ENCODE data around the gene DBP.
A peak's percentile ranks its signal among the peaks of the same experiment; 100 is the strongest.
"Not testable (repeated sequence)": the region's sequence is repeated elsewhere in the genome, so short reads cannot be mapped to it uniquely, and the experiment has no call there.

DBP gene

DNA sequence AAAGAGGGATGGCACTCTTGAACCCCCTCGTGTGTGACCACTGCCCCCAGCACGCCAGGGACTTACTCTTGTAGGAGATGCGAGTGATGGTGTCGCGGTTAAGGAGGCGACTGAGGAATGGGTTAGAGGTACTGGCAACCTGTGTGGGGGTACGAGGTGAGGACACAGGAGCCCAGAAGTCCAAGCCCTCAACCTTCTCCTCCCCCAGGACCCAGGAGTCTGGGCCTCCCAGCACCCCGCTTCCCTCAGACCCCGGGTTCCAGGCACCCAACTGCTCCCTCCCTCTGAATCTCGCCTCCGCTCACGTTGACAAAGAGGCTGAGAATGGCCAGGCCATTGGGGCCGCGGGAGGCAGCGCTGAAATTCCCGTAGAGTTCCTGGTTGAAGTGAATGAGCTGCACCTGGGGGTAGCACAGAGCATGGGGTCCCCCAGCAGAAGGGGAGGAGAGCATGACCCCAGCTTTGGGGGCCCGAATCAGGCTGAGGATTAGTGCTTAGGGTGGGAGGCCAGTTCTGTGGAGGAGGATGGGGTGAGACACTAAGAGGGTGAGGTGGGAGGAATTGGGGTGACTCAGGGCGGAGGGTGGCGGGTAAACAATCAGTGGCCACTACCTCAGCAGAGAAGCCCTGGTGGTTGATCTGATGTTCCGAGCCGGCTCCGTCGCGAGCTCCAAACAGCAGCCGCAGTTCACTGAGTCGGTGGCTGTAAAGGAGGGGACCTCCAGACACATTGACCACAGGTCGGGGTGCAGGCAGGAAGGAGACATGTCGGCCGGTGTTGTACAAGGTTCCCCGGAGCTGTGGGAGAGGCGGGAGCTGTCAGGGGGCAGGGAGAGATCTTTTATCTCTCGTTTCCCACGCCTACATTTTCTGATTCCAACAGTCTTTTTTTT, 2.5 kb upstream of the DBP start:
- DNase-seq (ENCODE audit: low read depth): no peak

DNA sequence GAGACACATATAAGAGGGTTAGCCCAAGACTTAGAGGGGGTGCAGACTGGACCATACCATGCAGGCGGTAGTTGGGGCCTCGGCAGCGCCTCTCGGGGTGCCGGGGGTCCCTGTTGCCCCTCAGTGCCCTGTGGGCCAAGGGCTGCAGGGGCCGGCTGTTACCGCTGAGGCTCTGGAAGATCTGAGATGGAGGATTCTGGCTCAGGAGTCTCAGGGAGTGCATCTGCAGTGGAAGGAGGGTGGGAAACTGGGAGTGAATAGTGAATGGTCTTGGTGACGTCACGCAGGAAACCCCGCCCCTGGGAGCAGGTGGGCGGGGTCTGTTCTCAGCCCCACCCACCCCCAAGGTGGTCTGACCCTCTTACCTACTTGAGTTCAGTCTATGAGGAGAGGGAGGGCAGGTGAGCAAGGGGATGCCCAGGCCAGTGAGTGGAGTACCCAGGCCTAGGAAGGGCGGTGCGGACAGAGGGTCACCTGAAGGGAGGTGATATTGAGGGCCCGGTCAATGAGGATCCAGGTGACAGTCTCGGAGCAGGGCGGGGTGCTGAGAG, 1.7 kb upstream of the DBP start:
- no peak for DNase-seq (ENCODE audit: low read depth)

DNA sequence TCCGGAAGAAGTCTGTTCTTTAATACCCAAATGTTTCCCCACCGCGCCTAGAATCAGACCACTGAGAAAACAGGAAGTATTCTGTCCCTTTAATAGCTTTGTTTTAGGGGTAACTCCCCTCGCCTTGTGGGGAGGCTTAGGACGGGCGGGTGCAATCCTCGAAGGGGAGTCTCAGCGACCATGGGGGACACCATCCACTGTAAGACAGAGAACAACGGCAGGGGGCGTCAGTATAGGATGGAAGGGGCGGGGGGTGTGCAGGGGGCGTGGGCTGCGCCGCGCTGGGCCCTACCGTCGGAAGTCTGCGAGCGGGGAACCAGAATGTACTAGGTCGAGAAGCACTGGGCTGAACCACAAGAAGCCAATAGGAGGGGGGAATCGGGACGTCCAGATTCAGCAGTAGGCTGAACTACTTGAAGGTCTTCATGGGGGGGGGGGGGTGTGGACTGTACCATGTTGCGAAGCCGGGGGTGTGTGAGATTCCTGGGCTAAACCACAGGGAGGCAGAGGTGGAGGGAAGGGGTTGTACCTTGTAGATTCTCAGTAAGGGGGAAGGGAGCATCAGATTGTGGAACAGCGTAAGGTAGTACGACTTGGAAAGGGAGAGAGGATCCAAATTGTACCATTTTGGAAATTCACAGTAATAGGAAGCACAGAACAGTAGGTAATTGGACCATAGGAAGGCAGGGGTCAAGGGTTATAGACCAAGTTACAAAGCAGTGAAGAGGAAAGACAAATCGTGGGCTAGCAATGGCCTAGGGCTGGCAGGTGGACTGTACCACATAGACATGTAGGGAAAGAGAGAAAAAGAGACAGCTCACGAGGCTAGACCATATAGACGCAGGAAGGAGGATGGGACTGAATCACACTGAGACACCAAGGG, 1.0 kb upstream of the DBP start:
- DNase-seq (ENCODE audit: low read depth): no peak

DNA sequence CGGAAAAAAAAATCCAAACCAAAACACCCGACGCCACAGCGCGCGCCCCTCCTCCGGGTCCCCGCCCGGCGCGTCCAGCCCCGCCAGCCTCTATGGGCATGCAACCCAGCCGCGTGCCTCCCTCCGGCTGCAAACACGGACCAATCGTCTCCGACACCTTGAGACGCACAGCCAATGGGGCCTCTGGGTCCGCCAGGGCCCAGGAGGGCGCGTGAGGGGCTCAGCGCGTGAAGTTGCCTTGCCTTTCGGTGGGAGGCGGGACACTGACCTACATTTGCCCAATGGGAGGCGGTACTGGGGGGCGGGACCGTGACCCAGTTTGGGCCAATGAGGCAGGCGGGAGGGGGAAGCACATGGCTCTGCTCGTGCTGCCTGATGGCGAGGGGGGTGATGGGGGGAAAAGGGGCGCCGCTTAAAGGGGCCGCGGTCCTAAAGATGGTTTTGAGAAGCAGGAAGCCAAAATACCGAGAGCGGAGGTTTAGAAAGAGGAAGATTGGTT, 319 bp upstream of the DBP start:
- peak; percentile 91 for DNase-seq (ENCODE audit: low read depth)

DNA sequence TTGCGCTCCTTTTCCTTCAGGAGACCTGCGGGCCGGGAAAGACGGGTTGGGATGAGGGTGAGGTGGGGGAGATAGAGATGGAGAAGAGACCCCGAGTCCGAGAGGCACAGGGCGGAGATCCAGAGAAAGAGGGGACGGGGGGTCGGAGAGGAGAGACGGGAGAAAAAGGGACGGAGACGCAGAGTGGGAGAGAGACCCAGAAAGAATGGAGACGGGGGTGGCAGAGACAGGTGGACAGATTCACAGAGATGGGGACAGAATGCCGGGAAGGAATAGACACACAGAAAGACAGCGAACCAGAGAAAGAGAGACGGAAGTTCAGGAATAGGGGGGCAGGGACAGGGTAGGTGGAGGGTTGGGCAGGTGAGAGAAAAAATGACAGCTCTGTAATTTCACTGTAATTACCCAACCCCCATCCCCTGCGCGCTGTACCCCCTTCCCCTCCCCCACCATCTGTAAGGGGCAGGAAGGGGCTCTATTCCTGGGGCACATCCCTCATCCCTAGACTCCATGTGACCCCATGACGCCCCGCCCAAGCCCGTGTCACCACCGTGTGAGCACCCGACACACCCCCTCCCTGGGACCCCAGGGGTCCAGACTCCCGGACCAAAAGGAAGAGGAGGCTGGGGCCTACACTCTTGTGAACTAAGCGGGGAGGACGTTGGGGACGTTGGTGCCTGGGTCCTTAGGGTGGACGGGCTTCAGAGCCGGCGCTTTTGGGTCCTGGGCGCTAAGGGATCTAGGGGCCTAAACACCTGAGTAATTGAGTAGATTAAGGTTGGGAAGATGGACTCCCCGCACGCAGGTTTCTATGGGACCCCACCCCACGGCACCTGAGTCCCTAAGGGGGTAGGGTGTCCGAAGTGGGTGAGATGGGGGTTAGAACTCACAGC, 967 bp downstream of the DBP start:
- no peak for DNase-seq (ENCODE audit: low read depth)

DNA sequence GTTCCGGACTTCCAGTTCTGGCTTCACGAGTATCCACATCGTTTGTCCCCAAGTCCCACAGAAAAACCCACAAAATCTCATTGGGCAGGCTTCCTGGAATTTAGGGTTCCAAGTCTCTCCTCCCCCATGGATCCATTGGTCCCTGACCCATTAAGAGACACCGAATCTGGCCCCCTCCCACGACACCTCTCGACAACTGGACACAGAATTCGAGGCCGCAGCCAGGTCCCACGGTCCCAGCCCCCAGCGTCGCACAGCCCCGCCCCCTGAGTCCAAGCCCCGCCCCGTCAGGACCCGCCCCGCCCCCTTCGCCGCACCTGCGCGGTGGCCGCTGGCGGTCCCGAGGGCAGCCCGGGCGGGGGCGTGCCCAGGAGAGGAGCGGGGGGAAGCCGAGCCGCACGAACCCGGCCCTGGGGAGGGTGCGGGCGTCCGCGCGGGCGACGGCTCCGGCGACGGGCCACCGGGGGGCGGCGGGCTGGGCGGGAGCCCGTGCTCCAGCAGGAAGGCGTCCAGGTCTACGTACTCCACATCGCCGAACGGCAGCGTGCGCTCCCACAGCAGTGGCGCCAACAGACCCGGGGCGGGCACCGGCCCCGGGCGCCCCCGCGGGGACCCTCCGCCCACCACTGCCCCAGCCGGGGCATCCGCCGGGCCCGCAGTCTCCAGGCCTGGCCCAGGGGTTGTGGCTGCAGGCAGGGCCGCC, 1.8 kb downstream of the DBP start:
- peak; percentile 68 for DNase-seq (ENCODE audit: low read depth)

DNA sequence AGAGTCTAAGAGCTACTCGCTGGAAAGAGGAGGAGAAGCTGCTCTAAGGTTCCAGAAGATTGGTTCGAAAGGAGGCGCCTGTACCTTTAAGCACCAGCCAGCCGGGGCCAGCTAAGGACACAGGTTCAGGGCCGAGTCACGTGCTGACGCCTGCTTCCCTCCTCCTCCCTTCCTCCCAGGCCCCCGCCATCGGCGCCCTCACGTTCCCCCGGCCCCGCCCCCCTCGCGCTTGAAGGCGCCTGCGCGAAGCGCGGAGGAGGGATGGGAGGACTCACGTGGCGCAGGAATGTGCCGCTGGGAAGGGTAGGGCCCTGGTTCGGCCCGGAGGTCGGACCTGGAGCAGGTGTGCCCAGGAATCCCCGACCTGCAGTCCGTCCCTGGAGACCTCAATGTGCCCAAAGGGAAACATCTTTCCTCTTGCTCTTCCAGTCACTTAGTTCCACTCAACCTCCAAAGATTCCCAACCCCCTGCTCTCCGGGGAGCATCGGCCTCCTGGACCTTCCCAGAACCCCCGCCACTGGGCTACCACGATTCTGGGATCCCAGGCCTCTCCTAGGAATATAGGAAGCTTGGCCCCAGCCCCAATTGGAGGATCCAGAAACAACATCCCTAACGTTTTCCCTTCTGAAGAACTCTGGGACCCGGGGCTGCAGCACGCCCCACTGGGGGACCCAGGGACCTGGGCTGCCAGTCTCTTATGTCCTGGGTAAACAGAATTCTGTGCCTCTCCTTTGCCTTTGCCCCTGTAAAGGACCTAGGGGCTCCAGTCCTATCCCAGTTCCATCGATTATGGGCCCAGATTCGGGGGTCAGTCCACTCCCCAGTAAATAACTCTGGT, 2.5 kb downstream of the DBP start:
- DNase-seq (ENCODE audit: low read depth): peak; percentile 86

DNA sequence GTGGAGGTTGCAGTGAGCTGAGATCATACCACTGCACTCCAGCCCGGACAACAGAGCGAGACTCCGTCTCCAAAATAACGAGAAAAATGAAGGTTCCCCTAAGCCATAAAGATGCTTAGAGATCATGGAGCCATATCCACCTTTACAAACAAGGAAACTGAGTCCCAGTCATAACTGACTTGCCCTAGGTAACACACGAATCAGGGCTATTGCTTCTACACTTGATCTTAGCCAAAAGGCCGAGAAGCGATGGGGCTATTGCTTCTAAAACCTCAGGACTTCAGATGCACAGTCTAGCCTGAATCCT, 3.2 kb downstream of the DBP start:
- DNase-seq (ENCODE audit: low read depth): no peak

DNA sequence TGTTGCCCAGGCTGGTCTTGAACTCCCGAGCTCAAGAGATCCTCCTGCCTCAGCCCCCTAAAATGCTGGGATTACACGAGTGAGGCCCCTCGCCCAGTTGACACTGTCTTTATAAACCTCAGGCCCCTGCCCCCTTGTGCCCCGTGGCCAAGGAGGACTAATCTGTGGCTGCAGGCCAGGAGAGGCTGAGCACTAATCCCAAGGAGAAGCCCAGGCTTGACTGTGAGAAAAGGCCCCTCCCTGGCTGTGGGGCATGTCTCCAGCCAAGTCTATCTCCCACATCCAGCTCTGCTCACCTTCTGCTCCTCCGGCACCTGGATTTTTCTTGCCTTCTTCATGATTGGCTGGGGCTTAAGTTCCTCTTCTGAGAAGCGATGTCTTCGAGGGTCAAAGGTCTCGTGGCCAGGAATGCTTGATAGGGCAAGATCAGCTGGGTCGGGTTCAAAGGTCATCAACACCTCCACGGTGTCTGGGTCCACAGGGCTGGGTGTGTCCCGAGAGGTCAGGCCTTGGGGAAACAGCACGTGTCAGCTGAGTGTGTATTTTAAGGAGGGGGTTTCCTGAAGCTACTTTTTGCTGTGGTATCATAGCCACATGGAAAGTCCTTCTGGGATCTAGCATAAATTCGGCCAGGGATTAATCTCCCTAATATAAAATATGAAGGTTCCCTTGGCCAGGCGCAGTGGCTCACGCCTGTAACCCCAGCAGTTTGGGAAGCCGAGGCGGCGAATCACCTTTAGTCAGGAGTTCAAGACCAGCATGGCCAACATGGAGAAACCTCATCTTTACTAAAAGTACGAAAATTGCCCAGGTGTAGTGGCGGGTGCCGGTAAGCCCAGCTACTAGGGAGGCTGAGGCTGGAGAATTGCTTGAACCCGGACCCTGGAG, 3.8 kb downstream of the DBP start:
- no peak for DNase-seq (ENCODE audit: low read depth)

DNA sequence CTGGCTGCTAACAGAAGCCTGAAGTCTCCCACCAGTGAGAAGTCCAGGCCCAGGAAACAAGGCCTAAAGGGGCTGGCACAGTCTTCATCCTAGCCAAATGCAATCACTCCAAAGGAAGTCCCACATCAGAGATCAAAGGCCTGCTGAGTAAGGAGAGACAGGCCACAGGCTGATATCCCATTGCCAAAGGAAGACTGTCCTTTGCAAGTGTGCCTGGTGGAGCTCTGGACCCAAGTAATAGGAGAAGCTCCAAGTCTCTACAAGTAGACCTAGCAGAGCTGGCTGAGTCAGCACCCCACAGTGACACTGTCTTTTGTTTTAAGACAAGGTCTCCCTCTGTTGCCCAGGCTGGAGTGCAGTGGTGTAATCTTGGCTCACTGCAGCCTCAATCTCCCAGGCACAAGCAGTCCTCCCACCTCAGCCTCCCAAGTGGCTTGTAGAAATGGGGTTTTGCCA, 4.5 kb downstream of the DBP start:
- no peak for DNase-seq (ENCODE audit: low read depth)

DNA sequence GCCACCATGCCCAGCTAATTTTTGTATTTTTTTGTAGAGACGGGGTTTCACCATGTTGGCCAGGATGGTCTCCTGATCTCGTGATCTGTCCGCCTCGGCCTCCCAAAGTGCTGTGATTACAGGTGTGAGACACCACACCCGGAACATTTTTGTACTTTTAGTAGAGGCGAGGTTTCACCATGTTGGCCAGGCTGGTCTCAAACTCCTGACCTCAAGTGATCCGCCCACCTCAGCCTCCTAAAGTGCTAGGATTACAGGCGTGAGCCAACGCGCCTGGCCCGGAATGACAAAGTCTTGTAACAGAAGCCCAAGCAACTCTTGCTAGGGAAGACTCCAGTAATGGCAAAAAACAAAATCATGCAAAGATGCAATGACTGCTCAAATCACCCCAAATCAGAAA, 4.9 kb downstream of the DBP start:
- not testable (repeated sequence) for DNase-seq (ENCODE audit: low read depth)

DNA sequence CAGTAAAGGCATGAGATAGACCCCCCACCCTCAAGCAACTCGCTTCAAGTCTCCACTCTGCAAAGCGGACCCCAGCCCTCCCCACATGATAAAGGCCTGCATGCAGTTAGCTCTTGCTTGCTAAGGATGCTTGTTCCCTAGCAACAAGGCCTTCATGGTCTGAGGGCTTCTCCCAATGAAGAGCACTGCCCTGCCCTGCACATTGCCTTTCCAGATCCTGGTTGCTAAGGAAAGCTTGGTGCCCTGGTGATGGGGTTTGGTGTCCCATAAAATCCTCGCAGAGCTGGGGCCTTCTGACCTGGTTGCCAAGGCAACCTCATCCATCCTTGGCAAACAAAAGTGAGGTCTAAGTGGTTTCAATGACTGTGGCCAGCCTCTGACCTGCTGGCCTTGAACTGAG, 6.0 kb downstream of the DBP start:
- no peak for DNase-seq (ENCODE audit: low read depth)

DNA sequence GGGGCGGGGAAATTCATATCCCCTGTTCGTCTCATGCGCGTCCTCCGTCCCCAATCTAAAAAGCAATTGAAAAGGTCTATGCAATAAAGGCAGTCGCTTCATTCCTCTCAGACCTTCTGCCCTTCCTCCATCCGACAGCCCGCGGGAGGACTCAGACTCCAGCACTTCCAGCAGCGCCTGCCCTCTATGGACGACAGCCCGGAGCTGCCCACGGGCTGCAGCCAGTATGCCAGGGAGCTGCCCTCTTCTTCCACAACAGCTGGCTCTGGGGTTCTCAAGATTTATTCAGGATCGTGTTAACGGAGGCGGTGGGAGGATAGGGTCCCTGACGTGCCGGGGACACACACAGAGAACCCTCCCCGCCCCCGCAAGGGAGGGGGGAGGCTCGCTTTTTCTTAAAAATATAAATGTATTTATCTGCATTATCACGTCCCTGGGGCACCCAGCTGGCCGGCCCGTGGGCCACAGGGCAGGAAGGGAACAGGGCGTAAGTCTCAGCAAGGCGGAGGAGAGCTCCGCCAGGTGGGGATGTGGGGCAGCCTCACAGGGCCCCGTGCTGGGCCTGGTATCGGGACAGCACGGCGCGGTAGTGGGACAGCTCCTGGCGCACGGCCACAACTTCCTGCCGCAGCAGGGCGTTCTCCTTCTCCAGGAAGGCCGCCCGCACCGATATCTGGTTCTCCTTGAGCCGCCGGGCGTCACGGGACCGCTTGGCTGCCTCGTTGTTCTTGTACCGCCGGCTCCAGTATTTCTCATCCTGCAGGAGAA, 6.7 kb downstream of the DBP start:
- DNase-seq (ENCODE audit: low read depth): no peak

DNA sequence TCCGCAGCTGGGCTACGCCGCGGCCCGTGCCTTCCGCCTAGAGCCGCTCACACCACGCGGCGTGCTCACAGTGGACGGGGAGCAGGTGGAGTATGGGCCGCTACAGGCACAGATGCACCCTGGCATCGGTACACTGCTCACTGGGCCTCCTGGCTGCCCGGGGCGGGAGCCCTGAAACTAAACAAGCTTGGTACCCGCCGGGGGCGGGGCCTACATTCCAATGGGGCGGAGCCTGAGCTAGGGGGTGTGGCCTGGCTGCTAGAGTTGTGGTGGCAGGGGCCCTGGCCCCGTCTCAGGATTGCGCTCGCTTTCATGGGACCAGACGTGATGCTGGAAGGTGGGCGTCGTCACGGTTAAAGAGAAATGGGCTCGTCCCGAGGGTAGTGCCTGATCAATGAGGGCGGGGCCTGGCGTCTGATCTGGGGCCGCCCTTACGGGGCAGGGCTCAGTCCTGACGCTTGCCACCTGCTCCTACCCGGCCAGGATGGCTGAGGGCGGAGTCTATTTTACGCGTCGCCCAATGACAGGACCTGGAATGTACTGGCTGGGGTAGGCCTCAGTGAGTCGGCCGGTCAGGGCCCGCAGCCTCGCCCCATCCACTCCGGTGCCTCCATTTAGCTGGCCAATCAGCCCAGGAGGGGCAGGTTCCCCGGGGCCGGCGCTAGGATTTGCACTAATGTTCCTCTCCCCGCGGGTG, 7.4 kb downstream of the DBP start:
- DNase-seq (ENCODE audit: low read depth): no peak

DNA sequence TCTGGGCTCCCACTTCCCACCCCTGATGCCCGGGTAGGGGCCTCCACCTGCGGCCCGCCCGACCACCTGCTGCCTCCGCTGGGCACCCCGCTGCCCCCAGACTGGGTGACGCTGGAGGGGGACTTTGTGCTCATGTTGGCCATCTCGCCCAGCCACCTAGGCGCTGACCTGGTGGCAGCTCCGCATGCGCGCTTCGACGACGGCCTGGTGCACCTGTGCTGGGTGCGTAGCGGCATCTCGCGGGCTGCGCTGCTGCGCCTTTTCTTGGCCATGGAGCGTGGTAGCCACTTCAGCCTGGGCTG, 7.9 kb downstream of the DBP start:
- DNase-seq (ENCODE audit: low read depth): no peak

DNA sequence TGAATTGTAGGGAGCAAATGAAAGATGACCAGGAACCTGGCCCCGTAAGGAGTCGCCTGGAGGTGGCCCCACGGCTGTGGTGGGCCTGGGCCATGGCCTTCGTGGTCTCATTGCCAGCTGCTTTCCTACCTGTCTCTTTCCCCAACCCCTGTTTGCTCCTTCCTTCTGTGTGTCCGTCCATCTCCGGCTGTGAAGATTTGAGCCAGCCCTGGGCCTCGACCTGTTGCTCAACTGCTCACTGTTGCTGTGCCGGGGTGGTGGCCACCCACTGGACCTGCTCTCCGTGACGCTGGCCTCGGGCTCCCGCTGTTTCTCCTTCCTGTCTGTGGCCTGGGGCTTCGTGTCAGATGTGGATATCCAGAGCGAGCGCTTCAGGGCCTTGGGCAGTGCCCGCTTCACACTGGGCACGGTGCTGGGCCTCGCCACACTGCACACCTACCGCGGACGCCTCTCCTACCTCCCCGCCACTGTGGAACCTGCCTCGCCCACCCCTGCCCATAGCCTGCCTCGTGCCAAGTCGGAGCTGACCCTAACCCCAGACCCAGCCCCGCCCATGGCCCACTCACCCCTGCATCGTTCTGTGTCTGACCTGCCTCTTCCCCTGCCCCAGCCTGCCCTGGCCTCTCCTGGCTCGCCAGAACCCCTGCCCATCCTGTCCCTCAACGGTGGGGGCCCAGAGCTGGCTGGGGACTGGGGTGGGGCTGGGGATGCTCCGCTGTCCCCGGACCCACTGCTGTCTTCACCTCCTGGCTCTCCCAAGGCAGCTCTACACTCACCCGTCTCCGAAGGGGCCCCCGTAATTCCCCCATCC, 8.5 kb downstream of the DBP start:
- DNase-seq (ENCODE audit: low read depth): no peak

DNA sequence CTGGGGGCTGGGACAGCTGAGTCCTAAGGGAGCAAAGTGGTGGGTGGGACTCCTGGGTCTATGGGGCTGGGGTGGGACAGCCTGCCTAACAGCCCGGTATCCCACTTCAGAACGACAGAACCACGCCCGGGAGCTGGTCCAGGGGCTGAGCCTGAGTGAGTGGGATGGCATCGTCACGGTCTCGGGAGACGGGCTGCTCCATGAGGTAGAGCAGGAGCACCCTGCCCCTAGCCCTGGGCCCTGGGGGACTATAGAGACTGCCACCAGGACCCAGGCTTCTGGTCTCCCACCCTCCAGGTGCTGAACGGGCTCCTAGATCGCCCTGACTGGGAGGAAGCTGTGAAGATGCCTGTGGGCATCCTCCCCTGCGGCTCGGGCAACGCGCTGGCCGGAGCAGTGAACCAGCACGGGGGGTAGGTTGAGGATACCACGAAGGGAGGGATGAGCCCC, 9.3 kb downstream of the DBP start:
- no peak for DNase-seq (ENCODE audit: low read depth)

Data from stimulated activated CD8-positive, alpha-beta memory T cell treated with anti-CD3 and anti-CD28 coated beads, Interleukin-15, amount 100 ng/mL, for 24 hours (primary cell).